Stomach (tissue), 9 donors: ENCODE measurements around the gene MAMLD1. TPM values are rescaled to one million over a fixed set of nuclear protein-coding genes. Genes with fewer than 3 reads are reported as not detected.

Source experiments
- DNase-seq, 2 donors: peaks; one replicate each; pipeline versions ENCODE4 v3.0.0 to v3.0.0-alpha.2; 2013 to 2019
- H3K27ac ChIP-seq, 5 donors: fragments of 200-600 bp in 4 of 5; sonication (generic) in 4 of 5; one replicate each; pipeline ENCODE4 v1.5.1; 2013 to 2019; ENCODE audit warnings: mild to moderate bottlenecking in 1 of 5, moderate library complexity in 1 of 5
- H3K27me3 ChIP-seq, 3 donors: fragments of 200-600 bp; sonication (generic); one replicate each; pipeline ENCODE4 v1.5.1; 2017 to 2019; ENCODE audit warnings: mixed run types in 1 of 3
- H3K36me3 ChIP-seq, 4 donors: fragments of 200-600 bp; sonication (generic); 1 replicate in 3 of 4; 2 replicates in 1 of 4; pipeline ENCODE4 v1.5.1; 2016 to 2019
- H3K4me1 ChIP-seq, 4 donors: fragments of 200-600 bp; sonication (generic); one replicate each; pipeline ENCODE4 v1.5.1; 2016 to 2019
- H3K4me3 ChIP-seq, 4 donors: fragments of 200-600 bp; sonication (generic) in 3 of 4; one replicate each; pipeline ENCODE4 v1.5.1; 2016 to 2019; ENCODE audit warnings: mild to moderate bottlenecking in 1 of 4
- H3K9me3 ChIP-seq, 4 donors: fragments of 200-600 bp; sonication (generic); one replicate each; pipeline ENCODE4 v1.5.1; 2016 to 2019
- CTCF ChIP-seq, 7 experiments: fragments of 450-650 bp in 4 of 7; fragments of 200-600 bp in 3 of 7; sonication (generic) in 3 of 7; IDR thresholded peaks; one replicate each; pipeline ENCODE4 v1.5.1; 2016 to 2019; ENCODE audit warnings: antibody characterized with exemption in 7 of 7, control low read depth in 2 of 7, mild to moderate bottlenecking in 1 of 7
- EP300 ChIP-seq: sonication (generic); formaldehyde crosslinking; IDR thresholded peaks from one replicate; pipeline ENCODE4 v1.6.1; 2017; ENCODE audit warnings: antibody characterized with exemption
- POLR2A ChIP-seq, 4 donors: fragments of 450-650 bp; IDR thresholded peaks; one replicate each; pipeline ENCODE4 v1.6.1; 2016; ENCODE audit warnings: antibody characterized with exemption in 4 of 4, control low read depth in 2 of 4, mild to moderate bottlenecking in 1 of 4, moderate library complexity in 1 of 4
- POLR2AphosphoS5 ChIP-seq, 3 donors: sonication (generic); formaldehyde crosslinking; IDR thresholded peaks; one replicate each; pipeline ENCODE4 v1.6.1; 2016; ENCODE audit warnings: antibody characterized with exemption in 3 of 3
- WGBS, 5 donors: extraction: QIAGEN DNeasy Blood & Tissue Kit in 3 of 5; methylation state at CpG; one replicate each; pipeline versions ENCODE4 v1.1.5 to v1.1.7; 2013 to 2018; 5-methylcytosine and 5-hydroxymethylcytosine counted together
- intact Hi-C: fragments of 100-400 bp; cut with DNase I; formaldehyde crosslinking; loops from one replicate; pipeline ENCODE4 v1.15.1; 2023; ENCODE audit warnings: low total_unique reads
- polyA plus RNA-seq, 3 donors: library from polyadenylated mRNA; stranded (reverse); fragments of 200-250 nt; gene quantifications; one replicate each; pipeline ENCODE4 v1.2.3, GENCODE V29; 2013
- total RNA-seq, 5 donors: library from RNA; depleted of rRNA; stranded (reverse); fragments of >200 nt; gene quantifications; one replicate each; pipeline versions ENCODE4 v1.1.0 to v1.2.3, GENCODE V29; 2014 to 2016
- donor health status: healthy with polysubstance abuse.
- donor health status: Bipolar disorder and iron deficiency.
- donor health status: healthy.

MAMLD1 gene
- total and polyA plus RNA-seq, 8 donors = 0.73 to 6.4 (median 1.7) TPM; not detected in 1

DNA sequence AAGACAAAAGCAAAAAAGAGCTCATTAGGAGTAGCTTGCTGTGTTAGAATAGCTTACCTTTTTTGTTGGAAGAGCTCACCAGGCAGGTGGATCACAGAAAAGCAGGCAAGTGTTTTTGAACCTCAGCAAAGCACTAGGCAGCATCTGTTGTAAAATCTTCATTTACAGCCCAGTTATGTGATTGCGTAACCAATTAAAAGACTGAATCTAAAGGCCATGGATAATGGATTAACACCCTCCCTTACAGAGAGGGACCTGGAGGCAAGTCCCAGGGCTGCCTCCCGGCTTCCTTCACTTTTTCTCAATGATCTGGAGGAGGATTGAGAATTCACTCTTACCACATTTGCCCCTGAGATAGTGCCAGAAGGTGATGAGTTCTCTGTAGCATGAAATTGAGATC is 51.1 kb downstream of the MAMLD1 start:
- no peaks in the 10 kb centered on the region for H3K36me3 ChIP-seq
- TF ChIP-seq EP300 = no peak
- no peak for TF ChIP-seq CTCF (IDR thresholded peaks at IDR 0.05)
- no peak for TF ChIP-seq POLR2A (IDR thresholded peaks at IDR 0.05)
- no peak for TF ChIP-seq POLR2AphosphoS5 (IDR thresholded peaks at IDR 0.05)
- no peaks in the 10 kb centered on the region for H3K27me3 ChIP-seq
- intact Hi-C loops = no loop called here
- H3K9me3 ChIP-seq = no peaks in the 10 kb centered on the region
- no peak for DNase-seq
- H3K4me3 ChIP-seq = no peak overlapping the region
- no peak overlapping the region for H3K27ac ChIP-seq
- H3K4me1 ChIP-seq = no peaks in the 10 kb centered on the region
- 69 to 95% (median 84%) methylated on average over 2 of the region's 2 CpGs for WGBS, 5 donors

DNA sequence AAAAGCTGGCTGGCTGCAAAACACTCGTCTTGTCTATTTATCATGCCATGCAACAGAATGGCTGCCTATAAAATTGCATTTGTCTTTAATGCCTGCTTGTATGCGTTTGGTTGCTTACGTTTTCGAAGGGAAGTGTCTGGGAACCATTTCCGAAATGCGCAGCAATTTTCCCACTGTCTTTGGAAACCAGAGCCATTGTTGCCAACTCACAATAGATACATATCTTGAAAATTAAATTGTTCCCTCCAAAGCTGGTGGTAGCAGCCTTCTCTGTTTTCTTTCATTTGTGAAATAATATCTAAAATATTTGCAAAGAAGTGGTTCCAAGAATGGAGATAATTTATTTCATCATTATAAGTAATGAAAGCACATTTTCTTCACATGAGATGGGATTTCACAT is 53.4 kb downstream of the MAMLD1 start:
- no peak overlapping the region for H3K4me3 ChIP-seq
- H3K9me3 ChIP-seq = no peaks in the 10 kb centered on the region
- intact Hi-C loops = no loop called here
- H3K27me3 ChIP-seq = no peaks in the 10 kb centered on the region
- H3K4me1 ChIP-seq = no peaks in the 10 kb centered on the region
- no peaks in the 10 kb centered on the region for H3K36me3 ChIP-seq
- no peak overlapping the region for H3K27ac ChIP-seq
- TF ChIP-seq CTCF (IDR thresholded peaks at IDR 0.05) (no peak), EP300 (no peak), POLR2A (IDR thresholded peaks at IDR 0.05) (no peak), POLR2AphosphoS5 (IDR thresholded peaks at IDR 0.05) (no peak)
- 82 to 93% (median 89%) methylated on average over 6 of the region's 6 CpGs for WGBS, 5 donors
- no peak for DNase-seq

DNA sequence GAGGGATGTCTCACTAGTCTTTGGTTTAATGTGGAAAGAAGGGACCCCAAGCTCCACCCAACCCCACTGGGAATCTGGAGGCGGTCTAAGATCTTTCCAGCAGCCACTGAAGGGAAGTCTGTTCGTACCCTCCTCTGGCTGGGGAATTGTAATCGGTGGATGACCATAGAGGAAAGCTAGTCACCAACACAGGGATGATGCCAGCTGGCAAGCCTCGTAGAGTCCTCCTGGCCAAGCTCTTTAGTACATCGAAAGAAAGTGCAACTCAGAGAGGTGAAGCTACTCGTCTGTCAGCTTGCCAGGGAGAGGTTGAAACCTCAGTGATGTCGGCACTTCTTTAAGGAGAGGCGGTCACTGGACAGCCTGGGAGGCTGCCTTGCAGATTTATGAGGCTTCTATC is 58.7 kb downstream of the MAMLD1 start:
- Histone ChIP-seq H3K4me1 (no peaks in the 10 kb centered on the region), H3K27me3 (no peaks in the 10 kb centered on the region), H3K9me3 (no peaks in the 10 kb centered on the region), H3K4me3 (no peak overlapping the region), H3K27ac (no peak overlapping the region), H3K36me3 (no peaks in the 10 kb centered on the region)
- WGBS, 5 donors = 57 to 73% (median 67%) methylated on average over 7 to 8 of the region's 8 CpGs
- DNase-seq = no peak
- intact Hi-C loops = no loop called here
- TF ChIP-seq POLR2A (IDR thresholded peaks at IDR 0.05) = no peak
- no peak for TF ChIP-seq EP300
- no peak for TF ChIP-seq POLR2AphosphoS5 (IDR thresholded peaks at IDR 0.05)
- TF ChIP-seq CTCF (IDR thresholded peaks at IDR 0.05) = no peak

DNA sequence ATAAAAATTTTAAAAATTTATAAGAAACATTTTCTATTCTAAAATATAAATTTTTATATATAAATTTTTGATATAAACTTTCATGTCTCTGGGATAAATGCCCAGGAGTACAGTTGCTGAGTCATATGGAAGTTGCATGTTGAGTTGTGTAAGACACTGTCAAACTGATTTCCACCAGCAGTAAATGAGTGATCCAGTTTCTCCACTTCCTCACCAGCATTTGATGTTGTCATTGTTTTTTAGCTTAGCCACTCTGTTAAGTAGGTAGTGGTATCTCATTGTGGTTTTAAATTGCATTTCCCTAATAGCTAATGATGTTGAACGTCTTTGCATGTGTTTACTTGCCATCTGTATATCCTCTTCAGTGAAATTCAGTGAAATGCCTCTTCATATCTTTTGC is 66.5 kb downstream of the MAMLD1 start:
- no peak overlapping the region for H3K27ac ChIP-seq
- H3K27me3 ChIP-seq = no peaks in the 10 kb centered on the region
- H3K4me1 ChIP-seq = no peaks in the 10 kb centered on the region
- TF ChIP-seq EP300 (no peak), POLR2AphosphoS5 (IDR thresholded peaks at IDR 0.05) (no peak), CTCF (IDR thresholded peaks at IDR 0.05) (no peak), POLR2A (IDR thresholded peaks at IDR 0.05) (no peak)
- H3K9me3 ChIP-seq = no peaks in the 10 kb centered on the region
- intact Hi-C loops = no loop called here
- H3K4me3 ChIP-seq = no peak overlapping the region
- WGBS, 5 donors = 50 to 69% (median 54%) methylated on average over 1 of the region's 1 CpG
- DNase-seq = no peak
- H3K36me3 ChIP-seq = no peaks in the 10 kb centered on the region
